Measurements from ENCODE around the gene RNASEH2B.
A peak's percentile ranks its signal among the peaks of the same experiment; 100 is the strongest.

Gene RNASEH2B, protein sequence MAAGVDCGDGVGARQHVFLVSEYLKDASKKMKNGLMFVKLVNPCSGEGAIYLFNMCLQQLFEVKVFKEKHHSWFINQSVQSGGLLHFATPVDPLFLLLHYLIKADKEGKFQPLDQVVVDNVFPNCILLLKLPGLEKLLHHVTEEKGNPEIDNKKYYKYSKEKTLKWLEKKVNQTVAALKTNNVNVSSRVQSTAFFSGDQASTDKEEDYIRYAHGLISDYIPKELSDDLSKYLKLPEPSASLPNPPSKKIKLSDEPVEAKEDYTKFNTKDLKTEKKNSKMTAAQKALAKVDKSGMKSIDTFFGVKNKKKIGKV

DNA sequence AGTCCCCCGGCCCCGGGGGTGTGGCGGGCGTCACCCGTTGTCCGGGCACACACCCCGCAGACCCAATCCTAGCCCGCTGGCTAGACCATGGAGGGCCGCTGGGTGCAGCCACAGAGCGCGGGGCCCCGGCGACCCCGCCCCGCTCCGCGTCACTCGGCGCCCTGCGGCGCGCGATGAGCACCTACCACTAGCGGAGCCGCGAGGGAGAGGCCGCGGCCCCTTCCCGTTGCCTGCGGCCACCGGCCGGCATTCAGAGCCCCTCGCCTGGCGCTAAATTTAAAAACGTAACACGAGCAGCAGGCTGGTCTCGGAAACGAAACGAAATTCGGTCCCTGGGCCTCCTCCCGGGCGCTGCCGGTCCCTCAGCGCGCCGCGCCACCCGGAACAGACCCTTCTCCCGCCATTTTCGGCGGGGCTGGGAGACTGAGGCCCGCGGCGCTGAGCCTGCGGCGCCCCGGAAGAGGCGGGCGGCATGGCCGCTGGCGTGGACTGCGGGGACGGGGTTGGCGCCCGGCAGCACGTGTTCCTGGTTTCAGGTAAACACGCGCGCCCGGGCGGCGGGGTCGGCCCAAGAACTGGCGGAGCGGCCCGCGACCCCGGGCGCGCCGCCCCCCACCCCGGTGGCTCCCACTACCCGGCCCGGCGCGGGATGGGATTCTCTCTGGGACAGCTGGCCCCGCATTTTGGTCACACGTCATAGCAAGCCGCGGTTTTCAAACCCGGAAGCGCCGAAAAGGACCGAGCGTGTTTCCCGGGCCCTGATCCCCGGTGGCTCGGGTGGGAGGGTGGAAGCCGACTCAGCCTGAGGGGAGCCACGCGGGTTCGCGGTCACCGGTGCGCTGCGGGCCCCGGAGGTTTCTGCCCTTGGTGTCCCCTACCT is at the start of gene RNASEH2B:
RNASEH2B (plus strand) TSS at position 187 of the 880 bp plus-strand sequence; CDS start at position 473, 286 bp downstream.
- peak; percentile 72 for ATAC-seq (ENCODE audit: insufficient read depth, low read depth)
- H3K27me3 ChIP-seq (ENCODE audit: insufficient read depth, low read length, poor library complexity): no peaks in the 10 kb centered on the region
- no peak for TF ChIP-seq EZH2 (IDR thresholded peaks at IDR 0.05; ENCODE audit: borderline replicate concordance, low read depth, low read length, severe bottlenecking)
- TF ChIP-seq, protein P1, sequence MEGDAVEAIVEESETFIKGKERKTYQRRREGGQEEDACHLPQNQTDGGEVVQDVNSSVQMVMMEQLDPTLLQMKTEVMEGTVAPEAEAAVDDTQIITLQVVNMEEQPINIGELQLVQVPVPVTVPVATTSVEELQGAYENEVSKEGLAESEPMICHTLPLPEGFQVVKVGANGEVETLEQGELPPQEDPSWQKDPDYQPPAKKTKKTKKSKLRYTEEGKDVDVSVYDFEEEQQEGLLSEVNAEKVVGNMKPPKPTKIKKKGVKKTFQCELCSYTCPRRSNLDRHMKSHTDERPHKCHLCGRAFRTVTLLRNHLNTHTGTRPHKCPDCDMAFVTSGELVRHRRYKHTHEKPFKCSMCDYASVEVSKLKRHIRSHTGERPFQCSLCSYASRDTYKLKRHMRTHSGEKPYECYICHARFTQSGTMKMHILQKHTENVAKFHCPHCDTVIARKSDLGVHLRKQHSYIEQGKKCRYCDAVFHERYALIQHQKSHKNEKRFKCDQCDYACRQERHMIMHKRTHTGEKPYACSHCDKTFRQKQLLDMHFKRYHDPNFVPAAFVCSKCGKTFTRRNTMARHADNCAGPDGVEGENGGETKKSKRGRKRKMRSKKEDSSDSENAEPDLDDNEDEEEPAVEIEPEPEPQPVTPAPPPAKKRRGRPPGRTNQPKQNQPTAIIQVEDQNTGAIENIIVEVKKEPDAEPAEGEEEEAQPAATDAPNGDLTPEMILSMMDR (IDR thresholded peaks at IDR 0.05; ENCODE audit: borderline replicate concordance, extremely low read depth, low read length, poor library complexity, severe bottlenecking): peak; percentile 30
- peak within 1 kb of the TSS; percentile 61 for H3K4me2 ChIP-seq (ENCODE audit: insufficient read depth, low read length)
- H4K20me1 ChIP-seq (ENCODE audit: insufficient read depth, low read length): peaks cover 7% of the 10 kb centered on the region; the same call in 1 of the 2 replicates
- peak within 1 kb of the TSS; percentile 82 for H3K9ac ChIP-seq (ENCODE audit: low read depth, low read length)
- peaks cover 58% of the 10 kb centered on the region for H3K79me2 ChIP-seq (ENCODE audit: insufficient read depth, low read length)
- H3K9me3 ChIP-seq (ENCODE audit: insufficient read depth, low read length, severe bottlenecking): no peaks in the 10 kb centered on the region
- peak within 1 kb of the TSS; percentile 25 to 66 for H3K4me3 ChIP-seq (ENCODE audit: low read depth in 1 of 2, low read length in 2 of 2)
- peak; percentile 82 for DNase-seq
- H2AFZ ChIP-seq (ENCODE audit: low read depth, low read length): peak within 1 kb of the TSS; percentile 65
- H3K27ac ChIP-seq (ENCODE audit: low read length): peak within 1 kb of the TSS; percentile 99
- H3K4me1 ChIP-seq (ENCODE audit: insufficient read depth, low read length): peaks cover 52% of the 10 kb centered on the region
- H3K36me3 ChIP-seq (ENCODE audit: insufficient read depth, low read length): peaks cover 25% of the 10 kb centered on the region

DNA sequence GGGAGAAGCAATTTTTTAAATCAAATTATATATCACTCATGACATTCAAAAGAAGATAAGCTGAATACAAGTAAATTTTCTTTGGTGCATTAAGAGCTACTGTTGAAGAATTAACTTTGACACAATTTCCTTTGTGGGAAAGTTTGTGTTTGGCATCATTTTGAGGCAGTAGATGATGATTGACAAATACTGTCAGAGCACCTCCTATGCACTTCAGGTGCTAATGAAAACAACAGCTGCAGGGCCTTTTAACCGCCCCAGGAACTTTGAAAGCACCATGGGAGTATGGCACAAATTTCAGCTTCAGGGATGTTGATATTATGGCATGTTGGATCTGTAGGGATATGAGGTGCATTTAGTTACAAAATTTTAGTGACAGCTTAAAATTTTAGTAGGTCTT is 45.1 kb upstream of the RNASEH2B start:
- peaks cover 53% of the 10 kb centered on the region for H3K4me1 ChIP-seq (ENCODE audit: insufficient read depth, low read length)
- H3K27ac ChIP-seq (ENCODE audit: low read length): peak overlapping the region; percentile 71
- peak overlapping the region; percentile 3; the same call in 1 of the 2 replicates for H3K9ac ChIP-seq (ENCODE audit: low read depth, low read length)
- no peak overlapping the region for H3K4me3 ChIP-seq (ENCODE audit: low read depth in 1 of 2, low read length in 2 of 2)
- ATAC-seq (ENCODE audit: insufficient read depth, low read depth) (peak; percentile 67), DNase-seq (no peak)
- H3K27me3 ChIP-seq (ENCODE audit: insufficient read depth, low read length, poor library complexity): no peaks in the 10 kb centered on the region
- H3K4me2 ChIP-seq (ENCODE audit: insufficient read depth, low read length): no peak overlapping the region
- H3K36me3 ChIP-seq (ENCODE audit: insufficient read depth, low read length): no peaks in the 10 kb centered on the region
- H2AFZ ChIP-seq (ENCODE audit: low read depth, low read length): no peak overlapping the region
- TF ChIP-seq, protein P1 (IDR thresholded peaks at IDR 0.05; ENCODE audit: borderline replicate concordance, extremely low read depth, low read length, poor library complexity, severe bottlenecking): no peak
- H3K9me3 ChIP-seq (ENCODE audit: insufficient read depth, low read length, severe bottlenecking): peaks cover 9% of the 10 kb centered on the region
- H3K79me2 ChIP-seq (ENCODE audit: insufficient read depth, low read length): no peaks in the 10 kb centered on the region
- H4K20me1 ChIP-seq (ENCODE audit: insufficient read depth, low read length): no peaks in the 10 kb centered on the region

DNA sequence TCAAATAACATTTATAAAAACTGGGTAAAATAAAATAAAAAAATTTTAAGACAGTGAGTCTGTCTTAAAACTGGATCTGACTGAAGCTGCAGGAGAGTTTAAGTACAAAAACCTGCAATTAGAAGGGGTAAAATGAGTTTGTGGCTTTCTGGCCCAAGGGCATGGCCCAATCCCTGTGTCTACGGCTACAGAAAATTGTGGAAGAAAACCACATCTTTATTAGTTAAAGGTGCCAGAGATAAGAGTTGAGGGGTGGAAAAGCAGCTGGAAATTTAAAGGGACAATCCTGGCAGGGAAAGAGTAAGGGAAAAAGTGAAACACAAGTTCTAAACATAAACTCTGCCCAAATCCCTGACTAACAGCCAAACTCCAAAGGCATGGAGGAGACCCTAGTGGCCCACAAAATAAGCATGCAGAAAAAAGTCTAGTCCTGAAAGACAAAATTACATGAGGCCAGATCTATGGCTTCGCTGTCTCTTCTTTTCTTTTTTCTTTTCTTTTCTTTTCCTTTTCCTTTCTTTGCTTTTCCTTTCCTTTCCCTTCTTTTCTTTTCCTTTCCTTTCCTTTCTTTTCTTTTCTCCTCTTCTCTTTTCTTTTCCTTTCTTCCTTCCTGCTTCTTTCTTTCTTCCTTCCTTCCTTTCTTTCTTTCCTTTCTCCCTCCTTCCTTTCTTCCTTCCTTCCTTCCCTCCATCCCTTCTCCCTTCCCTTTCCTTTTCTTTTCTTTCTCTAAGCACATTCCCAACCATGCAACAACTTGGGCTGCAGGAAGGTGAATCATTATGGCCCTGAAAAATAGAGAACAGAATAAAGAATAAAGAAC is 42.6 kb upstream of the RNASEH2B start:
- H2AFZ ChIP-seq (ENCODE audit: low read depth, low read length): peak overlapping the region; percentile 48
- H3K27me3 ChIP-seq (ENCODE audit: insufficient read depth, low read length, poor library complexity): no peaks in the 10 kb centered on the region
- peaks cover 50% of the 10 kb centered on the region for H3K4me1 ChIP-seq (ENCODE audit: insufficient read depth, low read length)
- H3K36me3 ChIP-seq (ENCODE audit: insufficient read depth, low read length): no peaks in the 10 kb centered on the region
- H3K9me3 ChIP-seq (ENCODE audit: insufficient read depth, low read length, severe bottlenecking): no peaks in the 10 kb centered on the region
- no peaks in the 10 kb centered on the region for H3K79me2 ChIP-seq (ENCODE audit: insufficient read depth, low read length)
- no peak overlapping the region for H3K4me2 ChIP-seq (ENCODE audit: insufficient read depth, low read length)
- H3K4me3 ChIP-seq (ENCODE audit: low read depth in 1 of 2, low read length in 2 of 2): no peak overlapping the region
- no peak for ATAC-seq (ENCODE audit: insufficient read depth, low read depth)
- peak overlapping the region; percentile 20; the same call in 1 of the 2 replicates for H3K9ac ChIP-seq (ENCODE audit: low read depth, low read length)
- no peak for DNase-seq
- H4K20me1 ChIP-seq (ENCODE audit: insufficient read depth, low read length): no peaks in the 10 kb centered on the region
- no peak for TF ChIP-seq EZH2 (IDR thresholded peaks at IDR 0.05; ENCODE audit: borderline replicate concordance, low read depth, low read length, severe bottlenecking)
- TF ChIP-seq, protein P1 (IDR thresholded peaks at IDR 0.05; ENCODE audit: borderline replicate concordance, extremely low read depth, low read length, poor library complexity, severe bottlenecking): no peak
- H3K27ac ChIP-seq (ENCODE audit: low read length): peak overlapping the region; percentile 58

Data from DND-41 (cell line).